Osteocyte (in vitro differentiated cells): ENCODE results near the gene PAK1. TPM values are rescaled to one million over a fixed set of nuclear protein-coding genes. Genes with fewer than 3 reads are reported as not detected.

Experiments
- DNase-seq: peaks from one replicate; pipeline ENCODE4 v3.0.0; 2021; ENCODE audit warnings: mixed read lengths; ENCODE audit not compliant: unreplicated experiment; ENCODE audit errors: extremely low spot score
- H3K27ac Mint-ChIP-seq: one replicate; pipeline ENCODE4 v1.8.0; 2021; ENCODE audit warnings: mild to moderate bottlenecking, mixed read lengths; ENCODE audit not compliant: unreplicated experiment
- H3K27me3 Mint-ChIP-seq: one replicate; pipeline ENCODE4 v1.8.0; 2021; ENCODE audit warnings: mixed read lengths; ENCODE audit not compliant: unreplicated experiment
- H3K36me3 Mint-ChIP-seq: one replicate; pipeline ENCODE4 v1.8.0; 2021; ENCODE audit warnings: mixed read lengths; ENCODE audit not compliant: unreplicated experiment
- H3K4me1 Mint-ChIP-seq: one replicate; pipeline ENCODE4 v1.8.0; 2021; ENCODE audit warnings: mixed read lengths; ENCODE audit not compliant: unreplicated experiment
- H3K4me3 Mint-ChIP-seq: one replicate; pipeline ENCODE4 v1.8.0; 2021; ENCODE audit warnings: mild to moderate bottlenecking, moderate library complexity, mixed read lengths; ENCODE audit not compliant: unreplicated experiment
- H3K9me3 Mint-ChIP-seq: one replicate; pipeline ENCODE4 v1.8.0; 2021; ENCODE audit warnings: mixed read lengths; ENCODE audit not compliant: unreplicated experiment
- CTCF ChIP-seq: fragments of 200-600 bp; sonication (generic); IDR thresholded peaks from 2 replicates; pipeline ENCODE4 v1.5.0; 2021; ENCODE audit warnings: antibody characterized with exemption, mild to moderate bottlenecking, moderate library complexity
- total RNA-seq: library from RNA; stranded (reverse); gene quantifications from 2 replicates; pipeline ENCODE4 v1.2.1, GENCODE V29; 2021

PAK1 gene
- total RNA-seq, 1 donor from 2014 or later: 20.9 TPM

GRCh38 chr11:77402218-77402556 lies 71.7 kb downstream of the PAK1 start:
- Mint-ChIP-seq H3K9me3 (no peaks in the 10 kb centered on the region), H3K4me3 (no peak overlapping the region), H3K36me3 (no peaks in the 10 kb centered on the region), H3K4me1 (no peaks in the 10 kb centered on the region), H3K27ac (no peak overlapping the region), H3K27me3 (no peaks in the 10 kb centered on the region)
- no peak for DNase-seq
- TF ChIP-seq CTCF: no peak

- Mint-ChIP-seq H3K27me3 (no peaks in the 10 kb centered on the region), H3K36me3 (no peaks in the 10 kb centered on the region), H3K9me3 (no peaks in the 10 kb centered on the region), H3K4me3 (no peak overlapping the region), H3K27ac (no peak overlapping the region), H3K4me1 (no peaks in the 10 kb centered on the region)
- DNase-seq: no peak
- TF ChIP-seq CTCF: no peak
These were observed 72.2 kb downstream of the PAK1 start for GRCh38 chr11:77401486-77402217.

GRCh38 chr11:77400775-77401449 lies 73.0 kb downstream of the PAK1 start:
- no peak for TF ChIP-seq CTCF
- Mint-ChIP-seq H3K4me1 (no peaks in the 10 kb centered on the region), H3K27ac (no peak overlapping the region), H3K4me3 (no peak overlapping the region), H3K9me3 (no peaks in the 10 kb centered on the region), H3K27me3 (no peaks in the 10 kb centered on the region), H3K36me3 (no peaks in the 10 kb centered on the region)
- DNase-seq: no peak

- Mint-ChIP-seq H3K9me3 (no peaks in the 10 kb centered on the region), H3K4me3 (no peak overlapping the region)
These were observed 73.6 kb downstream of the PAK1 start for GRCh38 chr11:77400271-77400670.

More at GRCh38 chr11:77400271-77400670, 73.6 kb downstream of the PAK1 start:
- Mint-ChIP-seq H3K27ac (no peak overlapping the region), H3K36me3 (no peaks in the 10 kb centered on the region), H3K4me1 (no peaks in the 10 kb centered on the region), H3K27me3 (no peaks in the 10 kb centered on the region)
- no peak for DNase-seq
- TF ChIP-seq CTCF: no peak
